Small intestine (tissue), 7 donors: ENCODE results near the gene NUDT9. TPM values are rescaled to one million over a fixed set of nuclear protein-coding genes. Genes with fewer than 3 reads are reported as not detected.
"Not testable (repeated sequence)": the region's sequence is repeated elsewhere in the genome, so short reads cannot be mapped to it uniquely, and the experiment has no call there.

Experiments used
- DNase-seq, 2 donors: peaks; one replicate each; pipeline versions ENCODE4 v3.0.0 to v3.0.0-alpha.2; 2013
- FAIRE-seq: peaks from 2 replicates; lab custom pipeline; 2012; peaks lifted over from hg19 to GRCh38; lab: Jason Lieb, UNC
- H3K27ac ChIP-seq, 3 donors: one replicate each; pipeline ENCODE4 v1.5.1; 2013; ENCODE audit warnings: low read length in 2 of 3, mild to moderate bottlenecking in 2 of 3, control low read depth in 1 of 3, inconsistent platforms in 1 of 3, low read depth in 1 of 3, moderate library complexity in 1 of 3
- H3K27me3 ChIP-seq, 3 donors: one replicate each; pipeline ENCODE4 v1.6.1; 2013; ENCODE audit warnings: low read length in 3 of 3, inconsistent platforms in 1 of 3; ENCODE audit not compliant: control insufficient read depth in 3 of 3, insufficient read depth in 3 of 3
- H3K36me3 ChIP-seq, 3 donors: one replicate each; pipeline ENCODE4 v1.6.1; 2013; ENCODE audit warnings: low read length in 3 of 3, inconsistent platforms in 1 of 3, low read depth in 1 of 3, mild to moderate bottlenecking in 1 of 3, moderate library complexity in 1 of 3; ENCODE audit not compliant: control insufficient read depth in 3 of 3, insufficient read depth in 2 of 3
- H3K4me1 ChIP-seq, 3 donors: one replicate each; pipeline ENCODE4 v1.6.1; 2013; ENCODE audit warnings: low read length in 2 of 3, inconsistent platforms in 1 of 3, low read depth in 1 of 3, mild to moderate bottlenecking in 1 of 3, moderate library complexity in 1 of 3; ENCODE audit not compliant: control insufficient read depth in 3 of 3, insufficient read depth in 2 of 3
- H3K4me3 ChIP-seq, 3 donors: one replicate each; pipeline ENCODE4 v1.5.1; 2013; ENCODE audit warnings: low read length in 3 of 3, control low read depth in 1 of 3, inconsistent platforms in 1 of 3, low read depth in 1 of 3, mild to moderate bottlenecking in 1 of 3, moderate library complexity in 1 of 3
- H3K9me3 ChIP-seq, 2 donors: one replicate each; pipeline ENCODE4 v1.6.1; 2013; ENCODE audit warnings: low read depth in 1 of 2, low read length in 1 of 2; ENCODE audit not compliant: control insufficient read depth in 2 of 2, insufficient read depth in 1 of 2
- WGBS, 3 donors: extraction: QIAGEN DNeasy Blood & Tissue Kit; methylation state at CpG; one replicate each; pipeline ENCODE4 v1.1.7; 2013; 5-methylcytosine and 5-hydroxymethylcytosine counted together
- polyA plus RNA-seq, 4 donors: library from polyadenylated mRNA; stranded (reverse) in 3 of 4; unstranded in 1 of 4; fragments of 200-250 nt in 3 of 4; fragments of 120-200 nt in 1 of 4; gene quantifications; one replicate each; pipeline versions ENCODE4 v1.2.1 to v1.2.3, GENCODE V29; 2013
- donor health status: healthy with polysubstance abuse.
- donor health status: control.
- donor health status: control.
- donor health status: Bipolar disorder and iron deficiency.
- donor health status: healthy.

The NUDT9 gene
- polyA plus RNA-seq, 4 donors = 62.7 to 89.0 (median 71.3) TPM

- Histone ChIP-seq H3K36me3 (no peaks in the 10 kb centered on the region), H3K9me3 (no peaks in the 10 kb centered on the region), H3K4me1 (peaks cover 2 to 39% (median 3%) of the 10 kb centered on the region in 3 donors), H3K27me3 (no peaks in the 10 kb centered on the region), H3K27ac (peak overlapping the region in 2 of 3 donors; percentile 6 to 30), H3K4me3 (no peak overlapping the region)
- WGBS, 3 donors = 23 to 45% (median 37%) methylated on average over 2 of the region's 2 CpGs
- no peak for FAIRE-seq
- DNase-seq = peak in 1 of 2 donors; percentile 43
Observed at GRCh38 chr4:87410157-87410556, 12.2 kb upstream of the NUDT9 start.

DNA sequence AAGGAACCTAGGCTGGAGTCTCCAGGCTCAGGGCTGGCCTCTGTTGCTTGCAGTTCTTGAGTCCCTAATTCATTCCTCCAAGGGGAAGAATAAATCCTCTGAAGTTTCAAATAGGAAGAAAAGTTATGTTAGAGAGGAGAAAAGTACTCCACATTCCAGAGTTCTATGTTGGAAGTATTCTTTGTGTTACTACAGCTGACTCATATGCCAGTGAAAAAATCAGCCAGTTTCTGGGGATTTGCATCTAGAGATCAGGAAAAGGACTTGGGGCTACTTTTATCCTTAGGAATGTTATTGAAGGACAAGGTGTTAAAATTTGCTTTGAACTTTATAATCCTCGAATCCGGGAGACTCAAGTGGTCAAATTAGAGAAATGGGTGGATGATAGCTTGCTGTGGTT lies 11.7 kb upstream of the NUDT9 start:
- Histone ChIP-seq H3K4me1 (peaks cover 2 to 39% (median 3%) of the 10 kb centered on the region in 3 donors), H3K4me3 (no peak overlapping the region), H3K36me3 (no peaks in the 10 kb centered on the region), H3K27me3 (no peaks in the 10 kb centered on the region), H3K27ac (peak overlapping the region in 1 of 3 donors; percentile 6), H3K9me3 (no peaks in the 10 kb centered on the region)
- whole genome bisulfite sequencing, 3 donors = 73 to 88% (median 87%) methylated on average over 2 of the region's 2 CpGs
- FAIRE-seq = no peak
- no peak for DNase-seq

DNA sequence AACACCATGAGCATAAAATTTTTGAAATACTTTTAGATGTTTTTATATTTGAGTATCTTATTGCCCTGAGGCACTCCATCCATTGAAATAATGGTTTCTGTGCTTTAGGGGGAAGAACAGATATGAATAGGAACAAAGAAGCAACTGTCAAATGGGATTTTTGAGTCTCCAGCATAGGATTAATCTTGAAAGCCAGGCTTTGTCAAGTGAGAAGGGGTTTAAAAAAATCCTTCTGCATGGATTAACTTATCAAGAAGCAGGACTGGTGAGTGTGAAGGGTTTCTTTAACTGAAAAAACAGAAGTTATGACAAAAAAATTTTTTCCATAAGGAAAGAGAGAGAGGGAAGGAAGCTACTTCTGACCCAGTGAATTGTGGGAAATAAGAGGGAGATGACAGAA lies 7.6 kb upstream of the NUDT9 start:
- Histone ChIP-seq H3K4me1 (peaks cover 0 to 17% (median under 1%) of the 10 kb centered on the region in 3 donors), H3K9me3 (peaks cover 0 to 15% of the 10 kb centered on the region in 2 donors), H3K4me3 (no peak overlapping the region), H3K27me3 (no peaks in the 10 kb centered on the region), H3K36me3 (no peaks in the 10 kb centered on the region), H3K27ac (no peak overlapping the region)
- no peak for FAIRE-seq
- DNase-seq = no peak

GRCh38 chr4:87416965-87417364 lies 5.4 kb upstream of the NUDT9 start:
- H3K4me3 ChIP-seq = no peak overlapping the region
- H3K36me3 ChIP-seq = no peaks in the 10 kb centered on the region
- no peak overlapping the region for H3K27ac ChIP-seq
- H3K27me3 ChIP-seq = no peaks in the 10 kb centered on the region
- DNase-seq (peak in 1 of 2 donors; percentile 80), FAIRE-seq (no peak)
- H3K4me1 ChIP-seq = peaks cover 0 to 27% (median 2%) of the 10 kb centered on the region in 3 donors
- H3K9me3 ChIP-seq = peaks cover 0 to 15% of the 10 kb centered on the region in 2 donors
- WGBS, 3 donors = 30 to 50% (median 46%) methylated on average over 3 of the region's 3 CpGs

GRCh38 chr4:87418410-87418809 lies 4.0 kb upstream of the NUDT9 start:
- not testable (repeated sequence) for H3K27me3 ChIP-seq, FAIRE-seq, H3K4me3 ChIP-seq, DNase-seq, H3K36me3 ChIP-seq
- WGBS, 3 donors = 88 to 93% (median 93%) methylated on average over 4 of the region's 4 CpGs
- peaks cover 0 to 28% (median 2%) of the 10 kb centered on the region in 3 donors for H3K4me1 ChIP-seq
- peaks cover 0 to 15% of the 10 kb centered on the region in 2 donors for H3K9me3 ChIP-seq
- H3K27ac ChIP-seq = peak overlapping the region in 2 of 3 donors; percentile 41 to 64

- 11 to 36% (median 22%) methylated on average over 5 of the region's 5 CpGs for WGBS, 3 donors
- Histone ChIP-seq H3K27ac (peak overlapping the region in 2 of 3 donors; percentile 30 to 64), H3K4me1 (peaks cover 0 to 33% (median 2%) of the 10 kb centered on the region in 3 donors), H3K27me3 (no peaks in the 10 kb centered on the region), H3K9me3 (peaks cover 0 to 15% of the 10 kb centered on the region in 2 donors), H3K36me3 (no peaks in the 10 kb centered on the region), H3K4me3 (no peak overlapping the region)
- FAIRE-seq (no peak), DNase-seq (peak; percentile 75 to 95)
Observed at GRCh38 chr4:87419578-87420249, 2.7 kb upstream of the NUDT9 start.

GRCh38 chr4:87420276-87420830 lies 2.0 kb upstream of the NUDT9 start:
- WGBS, 3 donors = 66 to 74% (median 73%) methylated on average over 4 of the region's 4 CpGs
- FAIRE-seq (no peak), DNase-seq (no peak)
- H3K9me3 ChIP-seq = peaks cover 0 to 15% of the 10 kb centered on the region in 2 donors
- no peak overlapping the region for H3K4me3 ChIP-seq
- peak overlapping the region in 1 of 3 donors; percentile 64 for H3K27ac ChIP-seq
- H3K36me3 ChIP-seq = peaks cover 0 to 3% (median 0%) of the 10 kb centered on the region in 3 donors
- peaks cover 0 to 39% (median 2%) of the 10 kb centered on the region in 3 donors for H3K4me1 ChIP-seq
- no peaks in the 10 kb centered on the region for H3K27me3 ChIP-seq

DNA sequence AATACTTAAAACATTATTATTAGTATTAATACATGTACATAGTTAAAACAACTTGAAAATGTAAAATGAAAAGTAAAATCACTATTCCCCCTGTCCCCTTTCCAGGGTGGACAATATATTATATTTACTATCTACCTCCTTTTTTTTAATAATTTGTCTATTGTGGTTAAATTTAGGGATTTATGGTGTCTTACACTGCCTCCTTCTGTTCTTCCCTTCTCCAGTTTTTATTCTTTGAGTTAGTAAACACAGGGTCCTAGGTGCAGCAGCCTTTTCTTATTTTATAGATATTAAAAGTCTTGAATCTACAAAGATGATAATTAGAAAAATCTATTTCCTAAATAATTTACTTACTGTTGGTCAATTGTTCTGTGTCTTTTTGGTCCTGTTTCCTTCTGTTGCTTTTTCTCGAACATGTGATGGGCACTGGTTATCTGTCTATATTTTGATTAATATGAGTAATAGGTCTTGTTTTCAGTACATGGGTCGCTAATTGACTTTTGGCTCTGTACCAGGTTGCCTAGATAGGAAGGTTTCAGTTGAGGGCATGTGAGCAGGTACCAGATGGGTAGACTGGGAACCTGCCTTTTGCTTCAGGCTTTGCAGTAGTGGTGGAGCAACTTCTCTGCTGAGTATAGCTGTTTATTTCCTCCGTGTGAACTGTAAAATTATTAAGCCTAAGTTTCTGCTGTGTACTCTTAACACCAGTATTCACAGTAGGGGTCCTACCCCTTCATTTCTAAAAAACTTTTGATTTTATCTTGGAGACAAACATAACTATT lies 1.1 kb downstream of the NUDT9 start:
- H3K27ac ChIP-seq = peak overlapping the region in 2 of 3 donors; percentile 28 to 97
- peak overlapping the region in 2 of 3 donors; percentile 88 to 90 for H3K4me3 ChIP-seq
- peak; percentile 58 to 92 for DNase-seq
- no peaks in the 10 kb centered on the region for H3K27me3 ChIP-seq
- 2 to 16% (median 8%) methylated on average over 3 of the region's 3 CpGs for WGBS, 3 donors
- H3K4me1 ChIP-seq = peaks cover 0 to 42% (median 2%) of the 10 kb centered on the region in 3 donors
- FAIRE-seq = no peak
- H3K36me3 ChIP-seq = peaks cover 0 to 10% (median 0%) of the 10 kb centered on the region in 3 donors
- peaks cover 0 to 4% of the 10 kb centered on the region in 2 donors for H3K9me3 ChIP-seq
